ENCODE results near the gene AADACL3. TPM values are rescaled to one million over a fixed set of nuclear protein-coding genes. Genes with fewer than 3 reads are reported as not detected.

The AADACL3 gene
- total RNA-seq, 1 experiment from 2014 or later, result not detected

GRCh38 chr1:12771186-12771585, 55.3 kb downstream of the AADACL3 start:
- no TSS peak for BruUV-seq (replicated peaks)
- CTCF ChIA-PET, result interaction anchor here (0.5 kb wide), 1 partner anchor 606 kb away, joined by 3 read pairs; no protein-coding TSS in a partner anchor
- peaks cover 79% of the 10 kb centered on the region for H3K27me3 Mint-ChIP-seq (ENCODE audit: insufficient read depth, unreplicated experiment)

GRCh38 chr1:12772520-12772919, 56.6 kb downstream of the AADACL3 start:
- ChIA-PET CTCF (no interaction called here), POLR2A (no interaction called here)
- Mint-ChIP-seq H3K9me3 (ENCODE audit: unreplicated experiment) (no peaks in the 10 kb centered on the region), H3K4me1 (ENCODE audit: insufficient read depth, unreplicated experiment) (no peaks in the 10 kb centered on the region), H3K27me3 (ENCODE audit: insufficient read depth, unreplicated experiment) (peaks cover 81% of the 10 kb centered on the region), H3K4me3 (ENCODE audit: unreplicated experiment) (no peak overlapping the region), H3K36me3 (ENCODE audit: insufficient read depth, unreplicated experiment) (no peaks in the 10 kb centered on the region), H3K27ac (ENCODE audit: low read depth, unreplicated experiment) (no peak overlapping the region)
- intact Hi-C loops (cut with micrococcal nuclease), result no loop called here
- no peak for DNase-seq (ENCODE audit: unreplicated experiment)
- no peak for TF ChIP-seq CTCF (IDR thresholded peaks at IDR 0.05; ENCODE audit: unreplicated experiment)
- no TSS peak for BruUV-seq (replicated peaks)

More at GRCh38 chr1:12771186-12771585, 55.3 kb downstream of the AADACL3 start:
- no peak overlapping the region for H3K27ac Mint-ChIP-seq (ENCODE audit: low read depth, unreplicated experiment)
- no peaks in the 10 kb centered on the region for H3K4me1 Mint-ChIP-seq (ENCODE audit: insufficient read depth, unreplicated experiment)
- H3K9me3 Mint-ChIP-seq (ENCODE audit: unreplicated experiment), result no peaks in the 10 kb centered on the region
- no peak overlapping the region for H3K4me3 Mint-ChIP-seq (ENCODE audit: unreplicated experiment)
- intact Hi-C loops (cut with micrococcal nuclease), result no loop called here
- no peak for TF ChIP-seq CTCF (IDR thresholded peaks at IDR 0.05; ENCODE audit: unreplicated experiment)
- no peak for DNase-seq (ENCODE audit: unreplicated experiment)
- H3K36me3 Mint-ChIP-seq (ENCODE audit: insufficient read depth, unreplicated experiment), result no peaks in the 10 kb centered on the region
- POLR2A ChIA-PET, result no interaction called here

- CTCF ChIA-PET, result no interaction called here
- Mint-ChIP-seq H3K27me3 (ENCODE audit: insufficient read depth, unreplicated experiment) (peaks cover 76% of the 10 kb centered on the region), H3K4me1 (ENCODE audit: insufficient read depth, unreplicated experiment) (no peaks in the 10 kb centered on the region), H3K36me3 (ENCODE audit: insufficient read depth, unreplicated experiment) (no peaks in the 10 kb centered on the region), H3K9me3 (ENCODE audit: unreplicated experiment) (no peaks in the 10 kb centered on the region), H3K27ac (ENCODE audit: low read depth, unreplicated experiment) (no peak within 1 kb of the TSS), H3K4me3 (ENCODE audit: unreplicated experiment) (no peak within 1 kb of the TSS)
- no peak for TF ChIP-seq CTCF (IDR thresholded peaks at IDR 0.05; ENCODE audit: unreplicated experiment)
- intact Hi-C loops (cut with micrococcal nuclease), result no loop called here
- POLR2A ChIA-PET, result no interaction called here
- DNase-seq (ENCODE audit: unreplicated experiment), result no peak
- no TSS peak for BruUV-seq (replicated peaks)
Observed at GRCh38 chr1:12773438-12773837, 57.5 kb downstream of the AADACL3 start, which contains the start of gene PRAMEF12. TSS of gene PRAMEF12 (plus strand) at chr1:12773738. CDS start at chr1:12774868, 1,130 bp downstream.

GRCh38 chr1:12774801-12775345, 59.0 kb downstream of the AADACL3 start:
- Mint-ChIP-seq H3K4me3 (ENCODE audit: unreplicated experiment) (no peak overlapping the region), H3K27ac (ENCODE audit: low read depth, unreplicated experiment) (no peak overlapping the region), H3K27me3 (ENCODE audit: insufficient read depth, unreplicated experiment) (peaks cover 67% of the 10 kb centered on the region), H3K4me1 (ENCODE audit: insufficient read depth, unreplicated experiment) (no peaks in the 10 kb centered on the region), H3K36me3 (ENCODE audit: insufficient read depth, unreplicated experiment) (no peaks in the 10 kb centered on the region), H3K9me3 (ENCODE audit: unreplicated experiment) (no peaks in the 10 kb centered on the region)
- POLR2A ChIA-PET, result no interaction called here
- no TSS peak for BruUV-seq (replicated peaks)
- intact Hi-C loops (cut with micrococcal nuclease), result no loop called here
- no peak for DNase-seq (ENCODE audit: unreplicated experiment)
- no peak for TF ChIP-seq CTCF (IDR thresholded peaks at IDR 0.05; ENCODE audit: unreplicated experiment)
- CTCF ChIA-PET, result interaction anchor here (0.8 to 1.1 kb wide), 2 partner anchors 10 to 25 kb away, joined by 4 read pairs; no protein-coding TSS in a partner anchor

Data from MCF 10A (cell line).